SU-DHL-6 (cell line): Measurements from ENCODE around the gene NDC80.

Experiments
- H2AFZ ChIP-seq: fragments of 200-600 bp; sonication (generic); 2 replicates; pipeline ENCODE4 v1.6.1; 2014; ENCODE audit warnings: low read depth, mild to moderate bottlenecking, moderate library complexity, mixed read lengths, antibody characterized with exemption, low read length; ENCODE audit not compliant: severe bottlenecking
- H3F3A ChIP-seq: fragments of 200-600 bp; shearing (Covaris generic); 2 replicates; pipeline ENCODE4 v1.6.0; 2016; ENCODE audit warnings: antibody characterized with exemption, mild to moderate bottlenecking; ENCODE audit not compliant: insufficient read depth
- H3K27ac ChIP-seq: fragments of 200-600 bp; sonication (generic); 2 replicates; pipeline ENCODE4 v1.5.1; 2016; ENCODE audit warnings: low read depth, mild to moderate bottlenecking, low read length, moderate library complexity, mixed read lengths
- H3K27me3 ChIP-seq: fragments of 200-600 bp; sonication (generic), shearing (Covaris generic); 2 replicates; pipeline ENCODE4 v1.6.0; 2014; ENCODE audit warnings: mild to moderate bottlenecking, low read length
- H3K36me3 ChIP-seq: fragments of 200-600 bp; sonication (generic); 2 replicates; pipeline ENCODE4 v1.6.1; 2014; ENCODE audit warnings: mild to moderate bottlenecking, low read length, mixed read lengths
- H3K4me2 ChIP-seq: fragments of 300-600, 200-600 bp; shearing (Covaris generic), sonication (generic); 2 replicates; pipeline ENCODE4 v1.6.0; 2014; ENCODE audit warnings: low read length, low read depth, mild to moderate bottlenecking; ENCODE audit not compliant: poor library complexity, severe bottlenecking
- H3K4me3 ChIP-seq: fragments of 200-600 bp; sonication (generic); 2 replicates; pipeline ENCODE4 v1.5.1; 2014; ENCODE audit warnings: antibody characterized with exemption, low read length, mild to moderate bottlenecking, mixed read lengths; ENCODE audit not compliant: insufficient read depth, poor library complexity, severe bottlenecking
- H3K79me2 ChIP-seq: fragments of 200-600 bp; sonication (generic); 2 replicates; pipeline ENCODE4 v1.6.1; 2014; ENCODE audit warnings: mild to moderate bottlenecking, low read length, moderate library complexity; ENCODE audit not compliant: insufficient read depth
- H3K9ac ChIP-seq: fragments of 200-600 bp; sonication (generic); 2 replicates; pipeline ENCODE4 v1.7.0; 2014; ENCODE audit warnings: mild to moderate bottlenecking, low read length
- H3K9me2 ChIP-seq: fragments of 200-600 bp; sonication (generic); replicated peaks from 2 replicates; pipeline ENCODE4 v1.6.1; 2014; ENCODE audit warnings: low read length; ENCODE audit not compliant: insufficient read depth
- H3K9me3 ChIP-seq: fragments of 200-600 bp; sonication (generic); 2 replicates; pipeline ENCODE4 v1.6.1; 2014; ENCODE audit warnings: low read length, mixed read lengths; ENCODE audit not compliant: insufficient read depth
- H4K20me1 ChIP-seq: fragments of 200-600 bp; sonication (generic); 2 replicates; pipeline ENCODE4 v1.6.1; 2014; ENCODE audit warnings: low read depth, mild to moderate bottlenecking, antibody characterized with exemption, low read length, moderate library complexity, mixed read lengths
- CTCF ChIP-seq: fragments of 200-600 bp; sonication (generic); IDR thresholded peaks from one replicate; pipeline ENCODE4 v1.5.1; 2017; ENCODE audit warnings: antibody characterized with exemption, mild to moderate bottlenecking, low read length, moderate library complexity; ENCODE audit not compliant: insufficient read depth, poor library complexity, severe bottlenecking
- EZH2phosphoT487 ChIP-seq: fragments of 200-600 bp; sonication (generic), shearing (Covaris generic); conservative IDR thresholded peaks from 2 replicates; pipeline ENCODE4 v1.6.1; 2018; ENCODE audit warnings: mild to moderate bottlenecking, antibody characterized with exemption, low read length, moderate library complexity, mixed read lengths

NDC80 gene

GRCh38 chr18:2537296-2537695, 34.1 kb upstream of the NDC80 start:
- Histone ChIP-seq H3F3A (0 out of 2 replicates have a peak, but pooled peaks cover 4% of the 10 kb centered on the region), H3K27ac (no peak overlapping the region), H3K4me3 (no peak overlapping the region), H3K36me3 (peaks cover 19% of the 10 kb centered on the region; the same call in 1 of the 2 replicates), H3K4me2 (no peak overlapping the region), H3K27me3 (no peaks in the 10 kb centered on the region), H3K9ac (no peak overlapping the region), H3K9me2 (no peaks in the 10 kb centered on the region), H3K9me3 (no peaks in the 10 kb centered on the region), H4K20me1 (no peaks in the 10 kb centered on the region), H3K79me2 (no peaks in the 10 kb centered on the region), H2AFZ (no peak overlapping the region)
- no peak for TF ChIP-seq CTCF
- no peak for TF ChIP-seq EZH2phosphoT487

GRCh38 chr18:2538236-2538635, 33.1 kb upstream of the NDC80 start:
- Histone ChIP-seq H3K4me3 (no peak overlapping the region), H4K20me1 (no peaks in the 10 kb centered on the region), H3K27ac (no peak overlapping the region), H3K9ac (no peak overlapping the region), H3K36me3 (peaks cover 19% of the 10 kb centered on the region; the same call in 1 of the 2 replicates), H3K79me2 (no peaks in the 10 kb centered on the region), H3K4me2 (no peak overlapping the region), H3F3A (peaks cover 7% of the 10 kb centered on the region; the same call in 1 of the 2 replicates), H3K27me3 (no peaks in the 10 kb centered on the region), H3K9me3 (no peaks in the 10 kb centered on the region), H2AFZ (no peak overlapping the region), H3K9me2 (no peaks in the 10 kb centered on the region)
- no peak for TF ChIP-seq CTCF
- no peak for TF ChIP-seq EZH2phosphoT487

GRCh38 chr18:2538844-2539243, 32.5 kb upstream of the NDC80 start:
- peaks cover 11% of the 10 kb centered on the region; the same call in 1 of the 2 replicates for H3F3A ChIP-seq
- no peak overlapping the region for H3K27ac ChIP-seq
- no peaks in the 10 kb centered on the region for H3K79me2 ChIP-seq
- H2AFZ ChIP-seq = no peak overlapping the region
- no peaks in the 10 kb centered on the region for H3K9me3 ChIP-seq
- no peaks in the 10 kb centered on the region for H4K20me1 ChIP-seq
- TF ChIP-seq CTCF = no peak
- TF ChIP-seq EZH2phosphoT487 = no peak
- H3K27me3 ChIP-seq = no peaks in the 10 kb centered on the region
- H3K9ac ChIP-seq = no peak overlapping the region
- H3K9me2 ChIP-seq = no peaks in the 10 kb centered on the region
- H3K4me3 ChIP-seq = no peak overlapping the region
- H3K36me3 ChIP-seq = peaks cover 20% of the 10 kb centered on the region; the same call in 1 of the 2 replicates
- H3K4me2 ChIP-seq = no peak overlapping the region
